IPS-18a (cell line): ENCODE results near the gene SART1.

ENCODE experiments used
- H3K27ac ChIP-seq: one replicate; pipeline ENCODE4 v1.5.1; 2013; ENCODE audit warnings: low read length
- H3K27me3 ChIP-seq: one replicate; pipeline ENCODE4 v1.6.1; 2013; ENCODE audit warnings: mild to moderate bottlenecking, low read length; ENCODE audit not compliant: control insufficient read depth, insufficient read depth
- H3K36me3 ChIP-seq: one replicate; pipeline ENCODE4 v1.6.1; 2013; ENCODE audit warnings: low read depth, low read length; ENCODE audit not compliant: control insufficient read depth
- H3K4me1 ChIP-seq: one replicate; pipeline ENCODE4 v1.6.1; 2013; ENCODE audit warnings: low read depth, low read length; ENCODE audit not compliant: control insufficient read depth
- H3K4me3 ChIP-seq: one replicate; pipeline ENCODE4 v1.5.1; 2013; ENCODE audit warnings: low read length
- H3K9ac ChIP-seq: one replicate; pipeline ENCODE4 v1.6.1; 2013; ENCODE audit warnings: mild to moderate bottlenecking, low read length, moderate library complexity
- H3K9me3 ChIP-seq: one replicate; pipeline ENCODE4 v1.6.1; 2013; ENCODE audit warnings: low read depth, low read length; ENCODE audit not compliant: control insufficient read depth

The SART1 gene

GRCh38 chr11:65961267-65962140 is at the start of gene SART1:
Gene SART1, plus strand, starts transcription at chr11:65961734. Its CDS starts 47 bp downstream, at chr11:65961781.
- peak within 1 kb of the TSS; percentile 86 for H3K9ac ChIP-seq
- no peaks in the 10 kb centered on the region for H3K9me3 ChIP-seq
- H3K27ac ChIP-seq = peak within 1 kb of the TSS; percentile 78
- peak within 1 kb of the TSS; percentile 88 for H3K4me3 ChIP-seq
- H3K27me3 ChIP-seq = no peaks in the 10 kb centered on the region
- peaks cover 26% of the 10 kb centered on the region for H3K36me3 ChIP-seq
- peaks cover 7% of the 10 kb centered on the region for H3K4me1 ChIP-seq

GRCh38 chr11:65912845-65913244 is 48.7 kb upstream of the SART1 start:
- H3K4me1 ChIP-seq = peaks cover 2% of the 10 kb centered on the region

GRCh38 chr11:65915101-65915820 is 46.3 kb upstream of the SART1 start:
- Histone ChIP-seq H3K27ac (no peak overlapping the region), H3K9ac (no peak overlapping the region), H3K9me3 (no peaks in the 10 kb centered on the region), H3K36me3 (no peaks in the 10 kb centered on the region), H3K4me1 (peaks cover 5% of the 10 kb centered on the region), H3K4me3 (no peak overlapping the region), H3K27me3 (no peaks in the 10 kb centered on the region)

More at GRCh38 chr11:65912845-65913244, 48.7 kb upstream of the SART1 start:
- Histone ChIP-seq H3K4me3 (no peak overlapping the region), H3K9me3 (no peaks in the 10 kb centered on the region), H3K9ac (no peak overlapping the region), H3K36me3 (no peaks in the 10 kb centered on the region), H3K27ac (no peak overlapping the region), H3K27me3 (peaks cover 8% of the 10 kb centered on the region)

- no peaks in the 10 kb centered on the region for H3K9me3 ChIP-seq
- no peaks in the 10 kb centered on the region for H3K36me3 ChIP-seq
- no peak overlapping the region for H3K9ac ChIP-seq
- no peak overlapping the region for H3K27ac ChIP-seq
- no peak overlapping the region for H3K4me3 ChIP-seq
- H3K27me3 ChIP-seq = no peaks in the 10 kb centered on the region
- peaks cover 5% of the 10 kb centered on the region for H3K4me1 ChIP-seq
Observed at GRCh38 chr11:65915821-65916251, 45.7 kb upstream of the SART1 start.

GRCh38 chr11:65916391-65916790 is 45.1 kb upstream of the SART1 start:
- no peaks in the 10 kb centered on the region for H3K27me3 ChIP-seq
- H3K4me3 ChIP-seq = no peak overlapping the region
- H3K4me1 ChIP-seq = peaks cover 5% of the 10 kb centered on the region
- H3K9me3 ChIP-seq = no peaks in the 10 kb centered on the region
- H3K27ac ChIP-seq = no peak overlapping the region
- H3K36me3 ChIP-seq = no peaks in the 10 kb centered on the region
- H3K9ac ChIP-seq = no peak overlapping the region

GRCh38 chr11:65917077-65917433 is 44.5 kb upstream of the SART1 start:
- Histone ChIP-seq H3K27me3 (no peaks in the 10 kb centered on the region), H3K9ac (no peak overlapping the region), H3K27ac (no peak overlapping the region), H3K4me1 (peaks cover 5% of the 10 kb centered on the region), H3K9me3 (no peaks in the 10 kb centered on the region), H3K36me3 (no peaks in the 10 kb centered on the region), H3K4me3 (no peak overlapping the region)

- Histone ChIP-seq H3K9me3 (no peaks in the 10 kb centered on the region), H3K4me3 (peak overlapping the region; percentile 90), H3K27ac (no peak overlapping the region), H3K9ac (peak overlapping the region; percentile 85), H3K36me3 (peaks cover 3% of the 10 kb centered on the region), H3K27me3 (no peaks in the 10 kb centered on the region), H3K4me1 (peaks cover 5% of the 10 kb centered on the region)
Observed at GRCh38 chr11:65917434-65918210, 43.9 kb upstream of the SART1 start.

GRCh38 chr11:65918211-65919140 is 43.1 kb upstream of the SART1 start, which contains the start of gene C11orf68:
Gene C11orf68, minus strand, starts transcription at chr11:65919062. Its CDS starts 31 bp downstream, at chr11:65919031.
- H3K27ac ChIP-seq = peak within 1 kb of the TSS; percentile 48
- H3K9me3 ChIP-seq = no peaks in the 10 kb centered on the region
- H3K4me3 ChIP-seq = peak within 1 kb of the TSS; percentile 90
- no peaks in the 10 kb centered on the region for H3K27me3 ChIP-seq
- H3K4me1 ChIP-seq = peaks cover 5% of the 10 kb centered on the region
- H3K36me3 ChIP-seq = peaks cover 4% of the 10 kb centered on the region
- peak within 1 kb of the TSS; percentile 85 for H3K9ac ChIP-seq

- Histone ChIP-seq H3K4me1 (peaks cover 5% of the 10 kb centered on the region), H3K27me3 (no peaks in the 10 kb centered on the region), H3K9me3 (no peaks in the 10 kb centered on the region), H3K27ac (peak within 1 kb of the TSS; percentile 48), H3K9ac (peak within 1 kb of the TSS; percentile 85), H3K4me3 (peak within 1 kb of the TSS; percentile 90), H3K36me3 (peaks cover 4% of the 10 kb centered on the region)
Observed at GRCh38 chr11:65919141-65919572, 42.4 kb upstream of the SART1 start, which contains the start of gene DRAP1. Gene DRAP1, plus strand, starts transcription at chr11:65919426. Its CDS starts 76 bp downstream, at chr11:65919502.

GRCh38 chr11:65919573-65920371 is 41.8 kb upstream of the SART1 start:
- H3K4me3 ChIP-seq = peak overlapping the region; percentile 71
- no peaks in the 10 kb centered on the region for H3K27me3 ChIP-seq
- peaks cover 5% of the 10 kb centered on the region for H3K4me1 ChIP-seq
- H3K9me3 ChIP-seq = no peaks in the 10 kb centered on the region
- peak overlapping the region; percentile 53 for H3K9ac ChIP-seq
- H3K27ac ChIP-seq = no peak overlapping the region
- peaks cover 4% of the 10 kb centered on the region for H3K36me3 ChIP-seq
